MV-4-11 (cell line): Measurements from ENCODE around the gene SERTAD1.
"Not testable (repeated sequence)": the region's sequence is repeated elsewhere in the genome, so short reads cannot be mapped to it uniquely, and the experiment has no call there.

Experiments
- DNase-seq: peaks from one replicate; lab custom pipeline; 2025; lab: John Stamatoyannopoulos, UW

SERTAD1 gene

GRCh38 chr19:40421993-40422747, 3.6 kb downstream of the SERTAD1 start:
- DNase-seq, result no peak

GRCh38 chr19:40420766-40421765, 4.7 kb downstream of the SERTAD1 start:
- peak; percentile 85 for DNase-seq

- no peak for DNase-seq
These were observed 5.4 kb downstream of the SERTAD1 start for GRCh38 chr19:40420451-40420765.

- no peak for DNase-seq
These were observed 6.0 kb downstream of the SERTAD1 start for GRCh38 chr19:40419780-40420179.

- no peak for DNase-seq
These were observed 6.7 kb downstream of the SERTAD1 start for GRCh38 chr19:40419066-40419612.

GRCh38 chr19:40418040-40418439, 7.8 kb downstream of the SERTAD1 start:
- no peak for DNase-seq

- DNase-seq, result no peak
These were observed 8.2 kb downstream of the SERTAD1 start for GRCh38 chr19:40417643-40417981.

GRCh38 chr19:40416918-40417642, 8.7 kb downstream of the SERTAD1 start:
- DNase-seq, result peak; percentile 74

- no peak for DNase-seq
These were observed 10.0 kb downstream of the SERTAD1 start for GRCh38 chr19:40415768-40416167.

GRCh38 chr19:40414542-40415535, 11.0 kb downstream of the SERTAD1 start:
- no peak for DNase-seq

- no peak for DNase-seq
These were observed 12.4 kb downstream of the SERTAD1 start, which contains the start of gene PRX for GRCh38 chr19:40413291-40413845. Gene PRX (minus strand): TSS chr19:40413378. CDS start chr19:40407932, 5,446 bp downstream.

GRCh38 chr19:40412866-40413265, 12.9 kb downstream of the SERTAD1 start:
- DNase-seq, result no peak

- DNase-seq, result no peak
These were observed 13.8 kb downstream of the SERTAD1 start for GRCh38 chr19:40411958-40412499.

GRCh38 chr19:40411125-40411842, 14.5 kb downstream of the SERTAD1 start:
- DNase-seq, result no peak

- no peak for DNase-seq
These were observed 15.8 kb downstream of the SERTAD1 start for GRCh38 chr19:40410030-40410389.

GRCh38 chr19:40408598-40408925, 17.2 kb downstream of the SERTAD1 start:
- not testable (repeated sequence) for DNase-seq

GRCh38 chr19:40407714-40408597, 17.8 kb downstream of the SERTAD1 start:
- DNase-seq, result no peak

- peak; percentile 89 for DNase-seq
These were observed 22.4 kb downstream of the SERTAD1 start for GRCh38 chr19:40403262-40403984.
